Neural progenitor cell (in vitro differentiated cells): Measurements from ENCODE around the gene WDR48. TPM values are rescaled to one million over a fixed set of nuclear protein-coding genes. Genes with fewer than 3 reads are reported as not detected.

Experiments
- DNase-seq: peaks from one replicate; pipeline ENCODE4 v3.0.0-alpha.2; 2016; ENCODE audit warnings: low spot score
- H2AFZ ChIP-seq: fragments of 200-600 bp; sonication (generic); replicated peaks from 2 replicates; pipeline ENCODE4 v1.6.1; 2016; ENCODE audit warnings: antibody characterized with exemption
- H3F3A ChIP-seq: fragments of 200-600 bp; sonication (generic); 2 replicates; pipeline ENCODE4 v1.6.1; 2016; ENCODE audit warnings: antibody characterized with exemption, low read depth
- H3K27ac ChIP-seq: fragments of 200-600 bp; sonication (generic); 2 replicates; pipeline ENCODE4 v1.5.1; 2016; ENCODE audit warnings: mild to moderate bottlenecking
- H3K27me3 ChIP-seq: fragments of 200-600 bp; sonication (generic); 2 replicates; pipeline ENCODE4 v1.6.1; 2016; ENCODE audit warnings: mild to moderate bottlenecking, moderate library complexity
- H3K36me3 ChIP-seq: fragments of 200-600 bp; sonication (generic); 2 replicates; pipeline ENCODE4 v1.5.1; 2016
- H3K4me1 ChIP-seq: fragments of 200-600 bp; sonication (generic); 2 replicates; pipeline ENCODE4 v1.6.1; 2016; ENCODE audit warnings: mixed run types
- H3K4me2 ChIP-seq: fragments of 200-600 bp; sonication (generic); 2 replicates; pipeline ENCODE4 v1.6.1; 2016
- H3K4me3 ChIP-seq: fragments of 200-600 bp; sonication (generic); 2 replicates; pipeline ENCODE4 v1.5.1; 2016
- H3K79me2 ChIP-seq: fragments of 200-600 bp; sonication (generic); 2 replicates; pipeline ENCODE4 v1.6.1; 2016; ENCODE audit warnings: low read depth
- H3K9ac ChIP-seq: fragments of 200-600 bp; sonication (generic); 2 replicates; pipeline ENCODE4 v1.6.1; 2016
- H3K9me3 ChIP-seq: fragments of 200-600 bp; sonication (generic); 2 replicates; pipeline ENCODE4 v1.5.1; 2016; ENCODE audit warnings: low read depth
- H4K20me1 ChIP-seq: fragments of 200-600 bp; sonication (generic); 2 replicates; pipeline ENCODE4 v1.6.1; 2016; ENCODE audit warnings: low read depth
- H3K27ac Mint-ChIP-seq: 3 replicates; pipeline ENCODE4 v1.8.0; 2021; ENCODE audit warnings: mixed read lengths
- H3K27me3 Mint-ChIP-seq: 2 replicates; pipeline ENCODE4 v1.8.0; 2022; ENCODE audit warnings: low read depth, mild to moderate bottlenecking, inconsistent platforms, moderate library complexity, mixed read lengths; ENCODE audit not compliant: insufficient read depth
- H3K36me3 Mint-ChIP-seq: 3 replicates; pipeline ENCODE4 v1.8.0; 2021; ENCODE audit warnings: mixed read lengths
- H3K4me1 Mint-ChIP-seq: 3 replicates; pipeline ENCODE4 v1.8.0; 2021; ENCODE audit warnings: mixed read lengths
- H3K4me3 Mint-ChIP-seq: 3 replicates; pipeline ENCODE4 v1.8.0; 2021; ENCODE audit warnings: mild to moderate bottlenecking, moderate library complexity, mixed read lengths
- H3K9me3 Mint-ChIP-seq: 3 replicates; pipeline ENCODE4 v1.8.0; 2020; ENCODE audit warnings: mixed read lengths
- CTCF ChIP-seq: fragments of 200-600 bp; sonication (generic); IDR thresholded peaks from 2 replicates; pipeline ENCODE4 v1.5.1; 2017; ENCODE audit warnings: antibody characterized with exemption, mild to moderate bottlenecking
- EZH2 ChIP-seq: fragments of 200-600 bp; sonication (generic); IDR thresholded peaks from 2 replicates; pipeline ENCODE4 v1.6.1; 2017; ENCODE audit warnings: antibody characterized with exemption, mild to moderate bottlenecking, moderate library complexity
- EZH2phosphoT487 ChIP-seq: fragments of 200-600 bp; sonication (generic); IDR thresholded peaks from 2 replicates; pipeline ENCODE4 v1.6.1; 2017; ENCODE audit warnings: antibody characterized with exemption
- total RNA-seq: library from RNA; depleted of rRNA; stranded (reverse); fragments of >200 nt; gene quantifications from 2 replicates; pipeline ENCODE4 v1.2.3, GENCODE V29; 2015; ENCODE audit warnings: low replicate concordance

Gene WDR48
- total RNA-seq, 1 donor from 2014 or later: 127 TPM

- Histone ChIP-seq H3K79me2 (no peaks in the 10 kb centered on the region), H3K4me2 (no peak overlapping the region), H3K4me1 (no peaks in the 10 kb centered on the region), H3K27ac (no peak overlapping the region), H3K9ac (no peak overlapping the region), H3K36me3 (no peaks in the 10 kb centered on the region), H4K20me1 (no peaks in the 10 kb centered on the region), H3K27me3 (no peaks in the 10 kb centered on the region), H3K9me3 (no peaks in the 10 kb centered on the region), H3K4me3 (no peak overlapping the region), H2AFZ (no peak overlapping the region), H3F3A (no peaks in the 10 kb centered on the region)
- Mint-ChIP-seq H3K27ac (no peak overlapping the region), H3K4me3 (no peak overlapping the region), H3K9me3 (no peaks in the 10 kb centered on the region), H3K4me1 (no peaks in the 10 kb centered on the region), H3K27me3 (peaks cover 5% of the 10 kb centered on the region), H3K36me3 (no peaks in the 10 kb centered on the region)
- TF ChIP-seq EZH2 (no peak), CTCF (no peak), EZH2phosphoT487 (no peak)
- no peak for DNase-seq
Observed at GRCh38 chr3:39019299-39019698, 32.5 kb upstream of the WDR48 start.

DNA sequence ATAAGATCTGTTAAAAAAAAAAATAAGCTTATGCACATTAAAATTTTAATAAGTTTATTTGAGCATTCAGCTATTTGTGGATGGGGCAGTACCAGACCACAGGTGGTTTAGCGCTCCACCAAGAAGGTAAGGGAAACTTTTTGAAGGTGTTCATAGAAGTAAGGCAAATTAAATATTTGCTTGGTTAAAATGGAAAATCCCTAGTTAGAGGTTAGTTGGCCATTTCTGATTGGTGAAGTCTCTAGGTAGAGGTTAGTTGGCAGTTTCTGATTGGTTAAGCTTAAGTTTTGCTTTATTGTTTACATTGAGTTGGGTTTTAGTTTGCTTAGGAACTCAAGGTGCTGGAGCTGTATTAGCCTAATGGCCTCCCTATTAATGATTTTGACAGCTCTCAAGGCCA lies 30.8 kb upstream of the WDR48 start:
- no peaks in the 10 kb centered on the region for H3K9me3 Mint-ChIP-seq
- H3K79me2 ChIP-seq: no peaks in the 10 kb centered on the region
- H3K4me1 ChIP-seq: no peaks in the 10 kb centered on the region
- H3K27ac Mint-ChIP-seq: no peak overlapping the region
- no peaks in the 10 kb centered on the region for H3F3A ChIP-seq
- no peaks in the 10 kb centered on the region for H3K9me3 ChIP-seq
- TF ChIP-seq EZH2phosphoT487 (no peak), CTCF (no peak), EZH2 (no peak)
- H3K27ac ChIP-seq: no peak overlapping the region
- no peak overlapping the region for H2AFZ ChIP-seq
- H3K36me3 Mint-ChIP-seq: no peaks in the 10 kb centered on the region
- no peak overlapping the region for H3K4me2 ChIP-seq
- no peaks in the 10 kb centered on the region for H3K27me3 ChIP-seq
- peaks cover 3% of the 10 kb centered on the region for H3K27me3 Mint-ChIP-seq
- no peaks in the 10 kb centered on the region for H4K20me1 ChIP-seq
- no peaks in the 10 kb centered on the region for H3K4me1 Mint-ChIP-seq
- H3K9ac ChIP-seq: no peak overlapping the region
- no peaks in the 10 kb centered on the region for H3K36me3 ChIP-seq
- no peak for DNase-seq
- no peak overlapping the region for H3K4me3 Mint-ChIP-seq
- H3K4me3 ChIP-seq: no peak overlapping the region

DNA sequence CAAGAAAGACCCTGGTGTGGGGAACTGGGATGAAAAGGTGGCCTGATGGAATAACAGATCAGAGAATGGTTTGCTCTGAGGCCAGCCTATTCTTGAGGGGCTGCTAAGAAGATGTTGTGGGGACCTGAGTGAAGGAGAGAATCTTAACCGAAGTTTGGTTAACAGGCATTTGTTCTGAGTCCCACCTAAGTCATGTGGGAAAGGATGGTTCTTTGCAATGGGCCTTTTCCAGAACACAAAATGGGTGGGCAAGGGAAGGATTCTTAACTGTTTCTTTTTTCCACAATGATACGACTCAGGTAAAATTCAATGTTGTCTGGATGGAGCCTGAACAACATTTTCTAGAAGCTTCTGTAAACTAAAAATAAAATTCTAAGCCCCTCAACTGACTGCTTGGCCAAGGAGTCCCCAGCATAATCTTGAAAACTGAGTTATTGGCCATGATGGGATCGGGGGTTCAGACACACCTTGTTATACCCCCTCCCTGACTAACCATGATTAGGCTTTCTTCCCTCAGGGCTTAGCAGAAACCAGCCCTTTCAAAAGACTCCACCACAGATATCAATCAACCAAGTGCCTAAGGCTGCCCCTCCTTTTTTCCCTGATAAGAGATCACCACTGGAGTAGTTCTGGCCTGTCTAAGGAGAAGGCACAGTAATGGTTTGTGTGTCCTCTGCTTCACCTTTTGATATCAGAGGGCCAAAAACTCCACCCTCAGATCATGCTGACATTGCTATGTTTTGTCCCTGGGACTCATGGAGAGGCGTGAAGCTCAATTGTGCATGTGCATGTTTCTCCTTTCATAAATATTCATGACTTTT lies 30.1 kb upstream of the WDR48 start:
- Histone ChIP-seq H3K9me3 (no peaks in the 10 kb centered on the region), H4K20me1 (no peaks in the 10 kb centered on the region), H3K27ac (no peak overlapping the region), H3K4me1 (no peaks in the 10 kb centered on the region), H2AFZ (no peak overlapping the region), H3K9ac (no peak overlapping the region), H3K27me3 (no peaks in the 10 kb centered on the region), H3K4me2 (no peak overlapping the region), H3K36me3 (no peaks in the 10 kb centered on the region), H3K79me2 (no peaks in the 10 kb centered on the region), H3F3A (no peaks in the 10 kb centered on the region), H3K4me3 (no peak overlapping the region)
- Mint-ChIP-seq H3K36me3 (no peaks in the 10 kb centered on the region), H3K27ac (no peak overlapping the region), H3K4me1 (no peaks in the 10 kb centered on the region), H3K4me3 (no peak overlapping the region), H3K27me3 (peaks cover 6% of the 10 kb centered on the region), H3K9me3 (no peaks in the 10 kb centered on the region)
- DNase-seq: no peak
- TF ChIP-seq EZH2phosphoT487: no peak
- TF ChIP-seq EZH2: no peak
- no peak for TF ChIP-seq CTCF
